ENCODE results near the gene ARSI.

ARSI gene

DNA sequence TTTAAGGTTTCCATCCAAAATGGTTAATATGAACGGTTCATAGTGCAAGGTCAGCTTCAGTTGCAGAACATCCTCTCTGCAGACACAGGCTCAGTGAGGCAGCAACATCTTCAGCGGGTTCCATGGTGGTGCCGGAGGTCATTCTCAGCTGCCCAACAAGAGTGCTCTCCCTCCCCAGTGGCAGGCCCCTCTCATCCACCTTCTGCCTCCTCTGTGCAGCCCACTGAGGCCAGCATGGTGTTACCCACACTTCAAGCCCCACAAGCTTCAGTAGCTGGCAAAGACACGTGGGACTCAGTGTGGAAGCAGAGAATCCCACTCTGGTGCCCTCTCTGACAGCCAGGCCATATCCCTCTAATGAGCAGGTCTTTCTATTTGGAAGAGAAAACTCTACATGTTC is 4.1 kb upstream of the ARSI start:
- DNase-seq = no peak

DNA sequence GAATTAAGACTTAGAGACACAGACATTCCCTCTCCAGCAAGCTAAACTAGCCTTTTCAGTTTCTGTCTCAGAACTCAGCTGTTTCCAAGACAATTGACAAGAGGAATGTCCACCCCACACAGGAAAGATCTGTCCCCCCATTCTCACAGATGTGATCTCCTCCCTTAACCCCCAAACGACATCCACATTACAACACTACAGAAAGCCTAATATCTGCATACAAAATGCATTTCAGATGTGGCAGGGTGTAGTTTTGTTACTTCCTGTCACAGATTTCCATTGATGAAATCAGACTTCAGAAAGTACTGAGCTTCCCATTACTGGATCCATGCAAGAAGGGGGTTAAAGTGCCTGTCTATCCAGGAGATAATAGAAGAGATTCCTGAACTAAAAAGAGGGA is 2.9 kb upstream of the ARSI start:
- no peak for DNase-seq

DNA sequence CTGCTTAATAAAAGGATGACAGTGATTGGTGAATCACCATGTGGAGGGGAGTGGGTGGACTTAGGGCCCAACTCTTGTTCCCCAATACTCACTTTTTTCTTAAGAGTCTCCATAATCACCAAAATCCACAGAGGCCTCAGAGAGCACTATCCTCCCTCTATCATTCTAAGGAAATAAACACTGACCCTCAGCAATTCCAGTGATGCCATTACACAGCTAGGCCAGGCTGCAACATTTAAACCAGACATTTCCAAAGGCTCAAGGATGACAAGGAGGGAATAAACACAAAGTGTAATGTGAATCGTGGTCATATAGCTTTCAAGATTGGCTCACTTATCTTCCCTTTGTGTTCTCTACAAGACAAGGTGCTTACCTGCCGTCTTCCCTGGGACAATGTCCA is 2.4 kb upstream of the ARSI start:
- DNase-seq = no peak

DNA sequence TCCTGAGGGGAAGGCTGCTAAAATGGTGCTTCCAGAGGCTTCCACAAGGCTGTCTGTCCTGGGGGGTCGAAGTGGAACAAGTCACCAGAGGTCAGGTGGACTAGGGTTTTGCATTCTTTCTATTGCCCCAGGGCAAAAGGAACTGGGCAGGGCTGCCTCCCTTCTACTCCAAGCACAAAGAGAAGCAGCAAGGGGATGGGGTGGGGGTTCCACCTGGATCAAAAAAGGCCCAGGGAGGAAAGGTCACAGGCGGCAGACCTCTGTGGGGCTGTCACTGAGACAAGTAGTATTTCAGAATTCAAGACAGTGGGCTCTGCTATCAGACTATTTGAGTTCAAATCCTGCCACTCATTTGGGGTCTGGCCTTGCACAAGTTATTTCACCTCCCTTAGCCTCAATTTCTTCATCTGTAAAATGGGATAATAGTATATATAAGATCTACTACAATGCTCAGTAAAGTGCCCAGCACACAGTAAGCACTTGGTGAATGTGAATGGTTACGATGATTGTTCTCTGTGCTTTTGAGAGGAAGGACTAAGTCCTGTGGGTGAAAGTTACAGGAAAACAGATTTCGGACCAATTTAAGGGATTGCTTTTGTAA is 1.9 kb upstream of the ARSI start:
- no peak for DNase-seq

DNA sequence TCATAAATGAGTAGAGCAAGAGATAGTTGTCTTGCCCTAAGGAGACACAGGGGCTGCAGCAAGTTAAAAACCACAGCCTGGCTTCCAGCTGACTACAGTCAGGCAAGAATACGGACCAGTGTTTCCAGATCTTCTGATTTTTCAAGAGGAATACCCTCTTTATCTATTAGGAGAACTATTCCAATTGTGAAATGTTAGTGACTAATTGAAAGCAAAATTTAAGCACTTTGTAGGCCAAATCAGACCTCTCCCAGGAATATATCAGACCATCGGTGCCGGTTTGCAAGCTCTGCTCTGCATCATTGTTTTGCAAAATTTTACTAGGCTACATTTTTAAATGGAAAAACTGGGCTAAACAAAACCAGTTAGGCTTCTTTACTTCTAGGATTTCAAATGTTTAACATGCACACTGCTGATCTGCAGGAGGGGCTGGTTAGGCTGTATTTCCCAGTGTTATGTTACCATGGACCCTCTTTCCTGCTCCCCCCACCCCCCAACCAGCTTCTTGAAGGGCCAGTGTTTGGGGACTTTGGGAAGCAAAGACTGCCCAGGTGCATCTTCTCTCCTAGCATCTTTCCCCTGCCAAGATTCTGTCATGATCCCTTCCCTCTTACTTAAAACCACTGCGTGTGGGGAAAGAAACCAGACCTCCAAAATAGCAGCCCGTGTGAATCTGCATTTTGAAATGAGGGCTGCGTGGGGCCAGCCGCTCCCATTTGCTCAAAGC is 1.1 kb upstream of the ARSI start:
- no peak for DNase-seq

DNA sequence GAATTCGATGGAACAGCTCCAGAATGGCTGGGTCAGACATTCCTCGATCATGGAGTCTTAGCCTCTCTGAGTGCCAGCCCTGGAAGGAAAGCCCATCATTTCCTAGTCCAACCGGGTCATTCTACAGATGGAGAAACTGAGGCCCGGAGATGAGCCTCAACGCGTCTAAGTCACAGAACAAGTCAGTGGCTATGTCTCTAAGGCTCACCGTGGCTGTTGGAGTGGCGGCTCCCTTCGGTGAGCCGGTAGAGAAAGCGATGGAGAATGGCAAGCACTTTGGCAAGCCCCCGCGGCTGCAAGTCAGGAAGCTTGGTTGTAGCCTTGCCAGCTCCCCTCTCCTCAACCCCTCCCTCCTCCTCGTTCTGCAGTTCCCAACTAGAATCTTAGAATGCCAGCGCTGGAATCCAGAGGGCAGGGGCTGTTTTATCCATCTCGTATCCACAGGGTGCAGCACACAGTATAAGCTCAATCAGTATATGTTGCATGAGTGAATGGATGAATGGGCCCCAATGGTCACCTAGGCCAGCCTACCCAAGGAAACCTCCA is 438 bp upstream of the ARSI start:
- DNase-seq = no peak

DNA sequence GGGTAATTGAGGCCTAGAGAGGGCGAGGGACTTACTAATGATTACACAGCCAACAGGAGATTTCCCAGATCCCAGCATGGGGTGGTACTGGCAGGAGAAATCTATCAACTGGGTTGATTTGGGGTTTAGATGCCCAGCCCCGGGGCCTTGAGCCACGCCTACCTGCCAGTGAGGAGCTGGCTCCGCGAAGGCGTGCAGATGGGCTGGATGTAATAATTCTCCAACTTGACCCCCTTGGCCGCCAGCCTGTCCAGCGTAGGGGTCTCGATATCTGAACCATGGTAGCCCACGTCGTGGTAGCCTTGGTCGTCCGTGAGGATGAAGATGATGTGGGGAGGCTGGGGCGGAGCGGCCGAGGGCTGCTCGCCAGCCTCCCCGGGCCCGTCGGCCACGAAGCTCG is 804 bp downstream of the ARSI start:
- no peak for DNase-seq

DNA sequence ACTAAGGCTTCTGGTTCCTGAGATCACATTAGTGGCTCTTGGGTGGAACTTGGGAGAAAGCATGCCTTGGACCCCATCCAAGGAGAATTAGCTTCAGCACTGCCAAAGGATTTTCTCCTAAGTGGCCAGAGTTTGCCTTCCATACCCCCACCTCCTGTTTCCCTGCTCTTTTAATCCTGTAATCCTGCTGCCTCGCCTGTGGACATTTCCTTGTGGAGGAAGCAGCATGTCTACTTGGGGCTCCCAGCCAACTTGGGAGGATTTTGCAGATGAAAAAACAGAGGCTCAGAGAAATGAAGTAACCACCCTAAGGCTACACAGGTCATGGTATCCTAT is 1.6 kb downstream of the ARSI start:
- no peak for DNase-seq

DNA sequence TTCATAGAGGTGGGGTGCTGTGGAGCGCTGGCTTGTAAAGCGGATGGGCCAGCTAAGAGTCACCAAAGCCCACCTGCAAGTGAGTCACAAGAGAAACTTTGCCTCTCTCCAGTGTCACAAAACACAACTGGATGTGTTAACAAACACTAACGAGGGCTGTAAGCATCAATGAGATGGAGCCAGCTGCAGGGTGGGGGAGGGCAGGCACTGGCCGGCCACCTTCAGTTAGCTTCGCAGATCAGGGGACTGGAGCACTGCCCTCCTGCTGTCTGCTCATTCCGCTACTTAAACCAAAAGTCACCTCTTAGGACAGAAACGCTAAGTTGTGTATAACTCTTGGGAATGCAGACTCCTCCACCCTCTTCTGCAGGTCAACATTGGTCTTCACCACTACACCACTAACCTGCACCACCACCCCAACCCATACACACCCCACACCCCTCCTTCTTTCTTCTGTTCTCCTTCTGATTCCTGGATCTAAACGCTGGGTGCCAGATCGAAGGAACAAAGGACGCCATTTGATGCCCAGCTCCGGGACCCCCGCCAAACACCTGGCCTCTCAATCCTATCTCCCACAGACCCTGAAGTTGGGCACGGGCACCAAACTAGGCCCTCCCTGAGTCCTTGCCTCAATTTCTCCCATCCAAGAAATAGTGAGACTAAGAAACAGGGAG is 2.1 kb downstream of the ARSI start:
- no peak for DNase-seq

DNA sequence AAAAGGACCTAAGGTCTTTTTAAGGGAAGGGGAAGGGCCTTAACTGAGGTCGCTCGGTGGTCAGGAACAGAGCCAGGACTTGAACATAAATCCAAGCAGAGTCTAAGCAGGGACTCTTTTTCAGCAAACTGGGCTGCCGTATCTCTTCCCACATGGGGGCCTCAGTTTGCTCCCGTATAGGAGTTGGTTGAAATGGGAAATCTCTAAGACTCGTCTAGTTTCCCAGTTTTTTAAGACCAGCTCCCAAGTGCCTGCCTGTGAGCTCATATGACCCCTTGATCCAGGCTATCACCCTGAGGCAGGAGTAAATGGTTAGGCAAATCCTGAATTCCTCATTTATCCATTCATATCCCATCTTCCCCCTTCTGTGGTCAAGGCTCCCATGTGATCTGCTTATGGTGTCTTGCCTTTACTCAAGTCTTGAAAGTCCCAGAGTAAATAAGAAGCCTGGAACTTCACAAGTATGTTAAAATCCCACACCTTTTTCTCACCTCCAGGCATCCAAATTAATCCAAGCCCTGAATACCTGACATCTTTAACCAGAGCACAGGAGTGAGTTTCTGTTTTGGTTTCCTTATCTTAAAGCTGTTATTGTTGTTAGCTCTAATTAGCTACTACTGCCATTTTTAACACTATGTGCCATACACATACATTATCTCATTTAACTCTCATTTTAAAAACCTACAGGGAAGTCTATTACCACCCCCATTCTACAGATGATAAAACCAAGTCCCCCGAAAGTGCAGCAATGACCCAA is 3.0 kb downstream of the ARSI start:
- DNase-seq = no peak

DNA sequence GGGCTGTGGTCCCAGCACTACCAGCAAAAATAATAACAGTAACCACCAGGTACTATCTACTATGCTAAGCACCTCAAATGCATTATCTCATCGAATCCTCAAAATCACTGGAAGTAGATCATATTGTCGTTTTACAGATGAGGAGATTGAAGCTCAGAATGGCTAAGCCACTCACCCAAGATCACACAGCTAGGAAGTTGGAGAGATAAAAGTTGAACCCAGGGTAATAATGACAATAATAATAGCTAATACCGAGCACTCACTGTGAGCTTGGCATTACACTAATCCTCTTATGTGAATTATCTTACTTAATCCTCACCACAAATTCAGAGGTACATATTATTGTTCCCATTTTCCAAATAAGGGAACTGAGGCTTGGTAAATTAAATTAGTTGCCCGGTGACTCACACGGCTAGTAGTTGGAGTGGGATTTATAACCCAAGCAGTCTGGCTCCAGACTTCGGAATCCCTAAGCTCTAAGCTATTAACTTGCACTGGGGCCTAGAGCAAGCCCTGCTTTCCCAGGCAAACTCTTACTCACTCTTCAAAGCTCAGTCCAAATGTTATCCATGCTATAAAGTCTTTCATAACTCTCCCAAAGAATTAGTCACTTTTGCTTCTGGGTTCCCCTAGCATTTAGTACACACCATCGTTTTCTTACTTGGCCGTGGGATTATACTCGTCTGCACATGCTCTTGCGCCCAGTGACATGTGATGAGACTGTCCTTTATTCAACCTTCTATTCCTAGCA is 3.8 kb downstream of the ARSI start:
- DNase-seq = no peak

DNA sequence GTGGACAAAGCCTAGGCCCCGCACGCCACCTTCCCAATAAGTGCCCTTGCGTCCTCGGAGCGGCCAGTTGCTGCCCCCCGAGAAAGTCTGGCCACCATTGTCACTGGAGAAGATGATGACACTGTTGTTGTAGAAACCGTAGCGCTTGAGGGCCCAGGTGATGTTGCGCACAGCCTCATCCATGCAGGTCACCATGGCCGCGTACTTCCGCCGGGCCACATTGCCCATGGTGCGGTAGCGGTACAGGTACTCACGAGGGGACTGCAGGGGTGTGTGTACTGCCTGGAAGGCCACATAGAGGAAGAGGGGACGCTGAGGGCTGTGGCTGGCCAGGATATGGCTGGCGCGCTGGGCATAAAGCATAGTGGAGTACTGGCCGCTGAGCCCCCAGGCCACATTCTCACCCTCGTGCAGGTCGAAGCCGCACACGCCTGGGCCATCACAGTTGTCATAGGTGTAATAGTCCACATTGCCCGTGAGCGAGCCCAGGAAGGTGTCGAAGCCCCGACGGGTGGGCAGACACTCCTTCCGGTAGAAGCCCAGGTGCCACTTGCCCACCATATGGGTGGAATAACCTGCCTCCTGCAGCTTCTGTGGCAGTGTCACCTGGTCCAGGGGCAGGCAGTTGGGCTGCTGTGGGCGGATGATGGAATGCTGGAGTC is 4.6 kb downstream of the ARSI start:
- no peak for DNase-seq

DNA sequence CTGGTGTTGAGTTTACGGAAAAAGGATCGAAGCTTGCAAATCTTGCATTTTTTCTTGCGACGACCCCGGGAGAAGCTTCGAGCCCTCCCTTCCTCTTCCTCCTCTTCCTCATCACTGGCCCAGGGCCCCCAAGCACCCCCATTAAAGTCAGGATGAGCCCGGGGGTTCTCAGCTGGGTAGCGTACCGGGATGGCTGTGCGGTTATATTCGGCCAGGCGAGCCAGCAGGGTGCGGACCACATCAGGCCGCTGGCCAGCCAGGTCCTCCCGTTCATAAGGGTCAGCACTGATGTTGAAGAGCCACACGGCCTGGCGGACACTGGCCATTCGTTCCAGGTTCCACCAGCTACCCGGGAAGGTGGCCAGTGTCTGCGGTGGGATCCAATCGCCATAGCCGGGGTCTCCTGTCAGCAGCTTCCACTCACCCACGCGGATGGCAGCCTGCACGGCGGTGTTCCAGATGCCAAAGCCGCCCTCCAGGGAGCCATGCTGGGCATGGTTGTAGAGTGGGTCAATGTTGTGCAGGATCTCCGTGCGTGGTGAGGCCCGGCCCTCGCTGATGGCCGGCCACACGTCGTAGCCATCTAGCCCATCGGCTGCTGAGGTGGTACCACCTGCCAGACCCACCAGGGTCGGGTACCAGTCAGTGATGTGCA is 5.3 kb downstream of the ARSI start:
- no peak for DNase-seq

DNA sequence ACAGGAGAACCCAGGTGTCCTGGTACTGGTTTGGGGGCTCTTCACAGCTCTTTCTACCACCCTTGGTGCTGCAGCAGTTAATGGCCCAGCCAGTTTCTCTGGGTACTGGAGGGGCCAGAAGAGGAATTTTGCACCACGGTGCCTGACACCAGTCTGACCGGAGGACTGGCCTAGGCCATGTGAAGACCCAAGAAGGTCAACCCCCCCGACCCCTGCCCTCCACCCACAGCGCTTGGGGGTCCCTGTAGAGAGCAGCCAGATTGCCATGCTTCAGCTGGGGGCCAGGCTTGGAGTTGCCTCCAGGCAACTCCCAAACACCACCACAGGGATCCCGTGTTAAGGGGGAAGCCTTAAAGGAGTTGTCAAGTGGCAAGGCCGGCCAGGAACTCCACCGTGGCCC is 6.2 kb downstream of the ARSI start:
- no peak for DNase-seq

DNA sequence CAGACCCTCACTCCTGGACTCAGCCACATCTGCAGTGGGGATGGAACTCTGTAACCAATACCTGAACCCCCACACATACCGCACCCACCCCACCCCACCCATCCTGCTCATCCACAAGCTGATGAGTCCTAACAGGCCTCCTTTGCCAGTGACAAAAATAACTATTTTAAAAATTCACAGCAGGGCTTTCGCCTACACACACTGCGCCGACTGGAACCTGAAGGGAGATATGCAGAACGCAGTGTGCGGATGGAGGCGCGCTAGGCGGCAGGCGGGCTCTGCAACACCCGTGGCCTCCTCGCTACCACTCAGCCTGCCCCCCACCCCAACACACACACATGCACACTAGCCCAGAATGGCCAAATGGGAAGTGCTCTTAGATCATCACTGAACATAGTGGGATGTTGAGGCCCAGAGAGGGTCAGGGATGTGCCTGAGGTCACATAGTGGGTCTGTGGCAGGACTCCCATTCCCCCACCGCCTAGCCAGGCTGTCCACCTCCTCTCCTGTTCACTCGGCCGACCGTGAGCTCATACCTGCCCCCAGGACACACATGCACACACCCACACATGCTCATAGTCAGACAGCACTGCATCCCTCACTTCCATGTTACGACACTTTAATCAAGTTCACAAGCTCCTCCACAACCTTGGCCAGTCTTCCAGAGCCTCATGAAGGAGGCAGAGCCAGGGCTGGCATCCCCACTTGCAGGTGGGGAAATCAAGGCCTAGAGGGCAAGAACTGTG is 6.8 kb downstream of the ARSI start:
- DNase-seq = no peak

DNA sequence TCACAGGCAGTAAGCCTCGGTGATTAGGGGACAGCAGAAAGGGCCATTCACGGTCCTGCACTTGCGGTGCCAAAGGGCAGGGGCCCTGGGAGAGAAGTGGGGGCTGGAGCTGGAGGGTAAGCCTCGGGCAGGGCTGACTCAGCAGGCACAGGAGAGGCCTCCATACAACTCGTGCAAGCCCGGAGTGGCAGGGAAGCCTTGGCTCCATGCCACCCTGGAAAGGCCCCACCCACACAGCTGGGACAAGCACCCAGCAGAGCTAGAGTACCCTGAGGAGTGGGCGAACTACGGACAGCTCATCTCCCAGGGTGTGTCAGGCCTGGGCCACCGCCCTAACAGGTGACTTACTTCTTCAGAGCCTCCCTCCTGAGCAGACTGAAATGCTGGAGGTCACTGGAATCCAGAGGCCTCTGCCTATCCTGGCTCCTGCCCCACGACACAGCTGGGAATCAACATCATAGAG is 7.5 kb downstream of the ARSI start:
- DNase-seq = peak in 2 of 3 experiments; percentile 3 to 21

DNA sequence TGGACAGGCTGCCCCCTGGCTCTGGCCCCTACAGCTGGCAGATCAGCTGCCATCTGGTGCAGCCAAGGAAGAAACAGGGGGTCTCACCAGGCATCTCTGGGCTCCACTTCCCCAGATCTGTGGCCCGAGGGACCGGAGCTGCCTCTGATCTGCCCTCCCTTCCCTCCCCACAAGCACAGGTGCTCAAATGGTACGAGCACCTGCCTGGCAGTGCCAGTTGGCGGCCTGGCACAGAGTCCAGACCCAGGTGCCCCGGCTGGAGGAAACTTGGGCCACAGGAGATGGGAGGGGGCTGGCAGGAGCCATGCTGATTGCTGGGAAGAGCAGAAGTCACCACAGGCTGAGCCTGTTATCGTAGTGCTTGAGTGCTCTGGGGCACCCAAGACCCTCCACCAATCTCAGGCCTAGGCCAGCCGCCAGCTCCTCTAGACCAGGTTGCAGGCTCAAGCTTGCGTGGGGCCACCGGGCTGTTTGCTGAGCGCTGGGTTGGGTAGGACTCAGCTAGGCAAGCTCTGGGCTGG is 8.1 kb downstream of the ARSI start:
- DNase-seq = no peak

DNA sequence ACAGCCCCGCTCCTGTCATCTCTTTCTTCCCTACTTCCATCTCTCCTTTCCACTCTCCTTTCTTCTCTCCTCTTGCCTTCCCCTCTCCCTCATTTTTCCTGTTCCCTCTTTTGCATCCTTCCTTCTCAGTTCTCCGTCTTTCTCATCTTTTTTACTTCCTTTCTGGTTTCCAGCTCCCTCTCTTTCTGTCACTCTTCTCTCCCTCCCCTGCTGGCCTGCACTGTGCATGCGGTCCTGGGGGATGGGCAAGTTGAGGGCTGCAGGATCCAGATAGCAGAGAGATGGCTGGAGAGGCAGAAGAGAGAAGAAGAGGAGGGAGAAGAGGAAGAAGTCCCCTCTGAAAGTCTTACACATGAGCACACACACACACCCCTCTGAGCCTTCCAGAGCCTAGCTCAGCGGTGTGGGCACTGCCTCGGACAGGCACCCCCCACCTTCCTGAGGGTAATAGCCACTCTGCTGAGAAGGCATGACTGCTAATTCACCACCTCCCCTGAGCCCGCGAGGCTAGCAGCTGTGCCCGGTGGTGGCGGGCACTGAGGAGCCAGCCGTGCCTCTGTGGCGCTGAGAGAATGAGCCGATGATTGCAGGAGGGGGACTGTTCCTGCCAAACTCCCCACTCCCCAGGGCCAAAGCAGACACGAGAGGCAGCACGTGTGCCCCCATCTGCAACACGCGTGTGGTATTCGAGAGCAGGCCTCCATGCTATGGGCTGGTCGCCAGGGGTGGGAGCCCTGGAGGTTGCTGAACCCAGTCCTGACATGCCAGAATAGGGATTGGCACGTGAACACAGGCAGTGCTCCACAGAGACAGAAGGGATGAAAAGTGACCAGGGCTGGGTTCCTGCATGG is 9.4 kb downstream of the ARSI start:
- DNase-seq = peak in 1 of 3 experiments; percentile 5

All from NCI-H1417 (cell line).